MM.1S (cell line): ENCODE data around the gene ZNRF3.

Source experiments
- DNase-seq: peaks from one replicate; pipeline ENCODE4 v3.0.0-alpha.2; 2015
- H2AFZ ChIP-seq: fragments of 300-600 bp; sonication (generic); 2 replicates; pipeline ENCODE4 v1.6.0; 2016; ENCODE audit warnings: antibody characterized with exemption, low read length
- H3F3A ChIP-seq: fragments of 300-600 bp; sonication (generic); 2 replicates; pipeline ENCODE4 v1.6.1; 2016; ENCODE audit warnings: mild to moderate bottlenecking, antibody characterized with exemption, low read length, moderate library complexity, mixed read lengths; ENCODE audit not compliant: insufficient read depth
- H3K27ac ChIP-seq: fragments of 300-600 bp; sonication (generic); 2 replicates; pipeline ENCODE4 v1.5.1; 2016; ENCODE audit warnings: mild to moderate bottlenecking, low read length
- H3K27me3 ChIP-seq: fragments of 300-600 bp; sonication (generic); replicated peaks from 2 replicates; pipeline ENCODE4 v1.6.0; 2016; ENCODE audit warnings: low read length; ENCODE audit not compliant: insufficient read depth
- H3K36me3 ChIP-seq: fragments of 300-600 bp; sonication (generic); replicated peaks from 2 replicates; pipeline ENCODE4 v1.6.1; 2016; ENCODE audit warnings: mild to moderate bottlenecking, low read length, mixed read lengths; ENCODE audit not compliant: insufficient read depth
- H3K4me1 ChIP-seq: fragments of 300-600 bp; sonication (generic); 2 replicates; pipeline ENCODE4 v1.6.1; 2016; ENCODE audit warnings: low read length, mixed read lengths
- H3K4me2 ChIP-seq: fragments of 300-600 bp; sonication (generic); 2 replicates; pipeline ENCODE4 v1.6.0; 2016; ENCODE audit warnings: low read depth, low read length
- H3K4me3 ChIP-seq: fragments of 300-600 bp; sonication (generic); 2 replicates; pipeline ENCODE4 v1.5.1; 2016; ENCODE audit warnings: low read length, mixed read lengths
- H3K79me2 ChIP-seq: fragments of 300-600 bp; sonication (generic); 2 replicates; pipeline ENCODE4 v1.6.1; 2016; ENCODE audit warnings: mixed run types, low read length, mixed read lengths
- H3K9ac ChIP-seq: fragments of 300-600 bp; sonication (generic); 2 replicates; pipeline ENCODE4 v1.6.1; 2016; ENCODE audit warnings: low read length, mixed read lengths
- H3K9me2 ChIP-seq: fragments of 300-600 bp; sonication (generic); replicated peaks from 2 replicates; pipeline ENCODE4 v1.6.1; 2016; ENCODE audit warnings: mild to moderate bottlenecking, low read length, mixed read lengths; ENCODE audit not compliant: insufficient read depth
- H3K9me3 ChIP-seq: fragments of 300-600 bp; sonication (generic); replicated peaks from 2 replicates; pipeline ENCODE4 v1.6.1; 2016; ENCODE audit warnings: mild to moderate bottlenecking, low read length, mixed read lengths; ENCODE audit not compliant: insufficient read depth
- H4K20me1 ChIP-seq: fragments of 300-600 bp; sonication (generic); 2 replicates; pipeline ENCODE4 v1.6.1; 2016; ENCODE audit warnings: mild to moderate bottlenecking, low read length, moderate library complexity, mixed read lengths; ENCODE audit not compliant: insufficient read depth
- EZH2 ChIP-seq: fragments of 300-600 bp; sonication (generic); optimal IDR thresholded peaks from 2 replicates; pipeline ENCODE3; 2017; ENCODE audit warnings: low read depth, mild to moderate bottlenecking, antibody characterized with exemption, low read length, mixed read lengths
- EZH2phosphoT487 ChIP-seq: fragments of 300-600 bp; sonication (generic); IDR thresholded peaks from 2 replicates; pipeline ENCODE4 v1.6.1; 2018; ENCODE audit warnings: antibody characterized with exemption, low read length
- TF ChIP-seq, protein P1 (sequence below): fragments of 300-600 bp; sonication (generic); IDR thresholded peaks from 2 replicates; pipeline ENCODE4 v1.5.1; 2016; ENCODE audit warnings: antibody characterized with exemption, low read length, mixed read lengths

ZNRF3 gene

DNA sequence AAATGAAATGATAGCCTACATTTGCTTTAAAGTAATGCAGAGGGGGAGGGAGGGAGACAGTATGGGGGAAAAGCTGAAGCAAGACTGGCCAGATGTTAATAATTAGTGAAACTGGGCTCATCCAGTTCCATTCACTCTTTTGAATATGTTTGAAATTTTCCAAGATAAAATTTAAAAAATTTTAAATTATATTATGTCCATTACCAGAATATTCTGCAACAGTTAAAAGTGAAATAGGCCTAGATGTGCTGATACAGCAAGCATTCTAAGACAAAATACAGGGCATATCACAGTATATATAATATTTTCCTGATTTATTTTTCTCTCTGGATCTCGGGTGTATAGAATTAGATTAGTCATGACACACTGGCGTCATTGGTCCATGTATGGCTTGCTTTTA lies 13.6 kb upstream of the ZNRF3 start:
- Histone ChIP-seq H4K20me1 (no peaks in the 10 kb centered on the region), H3K9me3 (no peaks in the 10 kb centered on the region), H3K27me3 (no peaks in the 10 kb centered on the region), H3K79me2 (no peaks in the 10 kb centered on the region), H3K4me3 (no peak overlapping the region), H3K36me3 (no peaks in the 10 kb centered on the region), H3F3A (no peaks in the 10 kb centered on the region), H3K9me2 (no peaks in the 10 kb centered on the region), H3K9ac (no peak overlapping the region), H3K27ac (no peak overlapping the region), H3K4me2 (no peak overlapping the region), H3K4me1 (peaks cover 8% of the 10 kb centered on the region; the same call in 1 of the 2 replicates), H2AFZ (no peak overlapping the region)
- TF ChIP-seq EZH2 (no peak), EZH2phosphoT487 (no peak)
- TF ChIP-seq, protein P1, sequence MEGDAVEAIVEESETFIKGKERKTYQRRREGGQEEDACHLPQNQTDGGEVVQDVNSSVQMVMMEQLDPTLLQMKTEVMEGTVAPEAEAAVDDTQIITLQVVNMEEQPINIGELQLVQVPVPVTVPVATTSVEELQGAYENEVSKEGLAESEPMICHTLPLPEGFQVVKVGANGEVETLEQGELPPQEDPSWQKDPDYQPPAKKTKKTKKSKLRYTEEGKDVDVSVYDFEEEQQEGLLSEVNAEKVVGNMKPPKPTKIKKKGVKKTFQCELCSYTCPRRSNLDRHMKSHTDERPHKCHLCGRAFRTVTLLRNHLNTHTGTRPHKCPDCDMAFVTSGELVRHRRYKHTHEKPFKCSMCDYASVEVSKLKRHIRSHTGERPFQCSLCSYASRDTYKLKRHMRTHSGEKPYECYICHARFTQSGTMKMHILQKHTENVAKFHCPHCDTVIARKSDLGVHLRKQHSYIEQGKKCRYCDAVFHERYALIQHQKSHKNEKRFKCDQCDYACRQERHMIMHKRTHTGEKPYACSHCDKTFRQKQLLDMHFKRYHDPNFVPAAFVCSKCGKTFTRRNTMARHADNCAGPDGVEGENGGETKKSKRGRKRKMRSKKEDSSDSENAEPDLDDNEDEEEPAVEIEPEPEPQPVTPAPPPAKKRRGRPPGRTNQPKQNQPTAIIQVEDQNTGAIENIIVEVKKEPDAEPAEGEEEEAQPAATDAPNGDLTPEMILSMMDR: no peak
- DNase-seq: no peak

DNA sequence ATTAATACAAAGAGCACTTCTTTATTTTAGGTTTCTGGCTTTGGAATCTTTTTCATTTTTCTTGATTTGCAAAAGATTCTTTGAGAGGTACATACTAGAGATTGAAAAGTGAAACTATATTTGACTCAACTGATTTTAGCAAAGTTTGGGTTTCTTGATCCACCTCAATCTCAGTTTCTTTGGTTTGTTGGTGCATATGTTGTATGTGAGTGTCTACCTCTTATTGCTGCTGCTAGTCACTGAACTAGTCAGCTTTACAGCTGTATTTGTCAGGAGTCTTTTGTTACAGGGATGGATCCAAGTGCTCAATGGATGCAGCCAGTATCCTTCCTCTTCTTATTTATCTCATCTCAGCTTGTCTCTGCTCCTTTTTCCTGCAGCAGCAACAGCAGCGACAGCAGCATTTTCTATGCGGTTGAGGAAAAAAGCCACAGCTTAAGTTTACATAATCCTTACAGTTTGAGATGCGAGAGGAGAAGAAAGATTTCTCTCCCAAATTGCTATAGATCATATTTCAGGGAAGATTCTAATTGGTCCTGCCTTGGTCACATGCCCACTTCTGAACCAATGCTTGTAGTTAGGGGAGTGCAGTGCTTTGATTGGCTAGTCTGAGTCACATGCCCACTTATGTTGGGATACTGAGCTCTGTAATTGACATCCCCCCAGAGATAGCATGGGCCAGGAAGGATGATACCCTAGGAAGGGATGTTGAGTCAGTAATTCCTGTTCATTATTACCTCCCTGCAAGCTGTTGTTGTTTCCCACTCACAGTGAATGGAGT lies 10.0 kb upstream of the ZNRF3 start:
- Histone ChIP-seq H2AFZ (no peak overlapping the region), H3K4me1 (peaks cover 8% of the 10 kb centered on the region; the same call in 1 of the 2 replicates), H4K20me1 (no peaks in the 10 kb centered on the region), H3F3A (no peaks in the 10 kb centered on the region), H3K27me3 (no peaks in the 10 kb centered on the region), H3K9ac (no peak overlapping the region), H3K9me3 (no peaks in the 10 kb centered on the region), H3K36me3 (no peaks in the 10 kb centered on the region), H3K27ac (no peak overlapping the region), H3K4me3 (no peak overlapping the region), H3K4me2 (peak overlapping the region; percentile 8; the same call in 1 of the 2 replicates), H3K79me2 (no peaks in the 10 kb centered on the region), H3K9me2 (no peaks in the 10 kb centered on the region)
- no peak for DNase-seq
- TF ChIP-seq EZH2phosphoT487 (no peak), EZH2 (no peak)
- TF ChIP-seq, protein P1: no peak

- no peaks in the 10 kb centered on the region for H3K9me2 ChIP-seq
- no peak for DNase-seq
- H3K79me2 ChIP-seq: no peaks in the 10 kb centered on the region
- no peak overlapping the region for H2AFZ ChIP-seq
- H3K36me3 ChIP-seq: no peaks in the 10 kb centered on the region
- H3K4me1 ChIP-seq: peaks cover 8% of the 10 kb centered on the region; the same call in 1 of the 2 replicates
- H3K4me2 ChIP-seq: no peak overlapping the region
- TF ChIP-seq EZH2 (no peak), EZH2phosphoT487 (no peak)
- TF ChIP-seq, protein P1: no peak
- H3F3A ChIP-seq: no peaks in the 10 kb centered on the region
- H3K27me3 ChIP-seq: no peaks in the 10 kb centered on the region
- no peak overlapping the region for H3K27ac ChIP-seq
- no peak overlapping the region for H3K9ac ChIP-seq
- no peak overlapping the region for H3K4me3 ChIP-seq
- no peaks in the 10 kb centered on the region for H4K20me1 ChIP-seq
- H3K9me3 ChIP-seq: no peaks in the 10 kb centered on the region
These were observed 9.3 kb upstream of the ZNRF3 start for GRCh38 chr22:28874061-28874460.
